ENCODE measurements around the gene COL23A1.

GRCh38 chr5:178389796-178390195 lies 200.4 kb downstream of the COL23A1 start:
- TF ChIP-seq EZH2 (IDR thresholded peaks at IDR 0.05; ENCODE audit: borderline replicate concordance, low read depth, low read length, poor library complexity, severe bottlenecking) (no peak), CTCF (conservative IDR thresholded peaks at IDR 0.05; ENCODE audit: low read depth, low read length) (no peak)
